ENCODE data around the gene RNF135. TPM values are rescaled to one million over a fixed set of nuclear protein-coding genes. Genes with fewer than 3 reads are reported as not detected.

The RNF135 gene
- polyA plus RNA-seq, 1 donor (not counting 4 experiments of a cell fraction or from before 2014, with no cell fraction given), result 13.6 TPM

DNA sequence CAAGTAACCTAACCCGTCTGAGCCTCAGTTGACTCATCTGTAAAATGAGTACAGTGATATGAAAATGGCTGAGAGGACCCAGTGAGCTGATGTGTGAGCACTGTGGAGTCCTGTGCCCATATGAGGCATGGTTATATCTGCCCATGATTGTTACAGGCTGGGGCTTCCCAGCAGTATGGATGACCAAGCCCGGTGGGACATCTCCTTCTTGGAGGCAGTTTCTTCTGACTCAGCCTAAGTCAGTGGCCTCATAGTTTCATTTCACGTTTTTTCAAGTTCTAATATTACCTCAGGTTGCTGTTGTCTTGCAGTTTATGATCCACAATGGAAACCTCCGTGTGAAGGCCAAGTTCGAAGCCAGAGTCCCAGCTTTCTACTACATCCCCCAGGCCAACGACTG, 44.3 kb upstream of the RNF135 start:
- DNase-seq (ENCODE audit: low read depth, low spot score), result no peak
- H3K27ac ChIP-seq (ENCODE audit: control insufficient read depth, insufficient read depth, low read length), result no peak overlapping the region
- dilution Hi-C loops (cut with MboI; ENCODE audit: extremely low pct_ligation_motif_present, low sequenced_read_pairs), result no loop called here
- H3K79me2 ChIP-seq (ENCODE audit: control insufficient read depth, insufficient read depth, low read length), result no peaks in the 10 kb centered on the region
- H4K20me1 ChIP-seq (ENCODE audit: control insufficient read depth, extremely low read depth, insufficient read depth, low read length), result no peaks in the 10 kb centered on the region
- H3K9me3 ChIP-seq (ENCODE audit: control insufficient read depth, low read depth, low read length), result no peaks in the 10 kb centered on the region
- no peak overlapping the region for H3K9ac ChIP-seq (ENCODE audit: control insufficient read depth, extremely low read depth, insufficient read depth, low read length)
- H3K27me3 ChIP-seq (ENCODE audit: control insufficient read depth, extremely low read depth, insufficient read depth, low read length), result peaks cover 25% of the 10 kb centered on the region
- H3K4me3 ChIP-seq (ENCODE audit: control insufficient read depth in 2 of 3, extremely low read depth in 1 of 3, insufficient read depth in 2 of 3, low read depth in 1 of 3, low read length in 3 of 3), result no peak overlapping the region
- FAIRE-seq, result no peak
- no peak for TF ChIP-seq EZH2 (IDR thresholded peaks at IDR 0.05; ENCODE audit: low read length)
- TF ChIP-seq, protein P1, sequence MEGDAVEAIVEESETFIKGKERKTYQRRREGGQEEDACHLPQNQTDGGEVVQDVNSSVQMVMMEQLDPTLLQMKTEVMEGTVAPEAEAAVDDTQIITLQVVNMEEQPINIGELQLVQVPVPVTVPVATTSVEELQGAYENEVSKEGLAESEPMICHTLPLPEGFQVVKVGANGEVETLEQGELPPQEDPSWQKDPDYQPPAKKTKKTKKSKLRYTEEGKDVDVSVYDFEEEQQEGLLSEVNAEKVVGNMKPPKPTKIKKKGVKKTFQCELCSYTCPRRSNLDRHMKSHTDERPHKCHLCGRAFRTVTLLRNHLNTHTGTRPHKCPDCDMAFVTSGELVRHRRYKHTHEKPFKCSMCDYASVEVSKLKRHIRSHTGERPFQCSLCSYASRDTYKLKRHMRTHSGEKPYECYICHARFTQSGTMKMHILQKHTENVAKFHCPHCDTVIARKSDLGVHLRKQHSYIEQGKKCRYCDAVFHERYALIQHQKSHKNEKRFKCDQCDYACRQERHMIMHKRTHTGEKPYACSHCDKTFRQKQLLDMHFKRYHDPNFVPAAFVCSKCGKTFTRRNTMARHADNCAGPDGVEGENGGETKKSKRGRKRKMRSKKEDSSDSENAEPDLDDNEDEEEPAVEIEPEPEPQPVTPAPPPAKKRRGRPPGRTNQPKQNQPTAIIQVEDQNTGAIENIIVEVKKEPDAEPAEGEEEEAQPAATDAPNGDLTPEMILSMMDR (optimal IDR thresholded peaks at IDR 0.05 in 1 of 3, IDR thresholded peaks at IDR 0.05 in 1 of 3, conservative IDR thresholded peaks at IDR 0.05 in 1 of 3; ENCODE audit: extremely low read depth in 1 of 3, insufficient read depth in 2 of 3, low read length in 3 of 3), result no peak
- H2AFZ ChIP-seq (ENCODE audit: control insufficient read depth, low read length), result no peak overlapping the region
- H3K36me3 ChIP-seq (ENCODE audit: control insufficient read depth in 2 of 2, extremely low read depth in 1 of 2, insufficient read depth in 2 of 2, low read length in 2 of 2), result no peaks in the 10 kb centered on the region
- H3K9me1 ChIP-seq (ENCODE audit: control insufficient read depth, extremely low read depth, insufficient read depth, low read length), result no peaks in the 10 kb centered on the region
- no peak overlapping the region for H3K4me2 ChIP-seq (ENCODE audit: control insufficient read depth, extremely low read depth, insufficient read depth, low read depth, low read length)
- H3K4me1 ChIP-seq (ENCODE audit: control insufficient read depth, extremely low read depth, insufficient read depth, low read length), result no peaks in the 10 kb centered on the region

DNA sequence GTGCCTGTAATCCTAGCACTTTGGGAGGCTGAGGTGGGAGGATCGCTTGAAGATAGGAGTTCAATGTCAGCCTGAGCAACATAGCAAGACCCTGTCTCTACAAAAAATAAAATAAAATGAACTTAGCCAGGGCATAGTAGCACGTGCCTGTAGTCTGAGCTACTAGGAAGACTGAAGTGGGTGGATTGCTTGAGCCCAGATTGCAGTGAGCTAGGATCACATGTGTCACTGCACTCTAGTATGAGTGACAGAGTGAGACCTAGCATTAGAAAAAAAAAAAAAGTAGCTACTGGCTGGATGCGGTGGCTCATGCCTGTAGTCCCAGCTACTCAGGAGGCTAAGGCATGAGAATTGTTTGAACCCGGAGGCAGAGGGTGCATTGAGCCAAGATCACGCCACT, 43.1 kb upstream of the RNF135 start:
- TF ChIP-seq, protein P1 (optimal IDR thresholded peaks at IDR 0.05 in 1 of 3, IDR thresholded peaks at IDR 0.05 in 1 of 3, conservative IDR thresholded peaks at IDR 0.05 in 1 of 3; ENCODE audit: extremely low read depth in 1 of 3, insufficient read depth in 2 of 3, low read length in 3 of 3), result no peak
- no peak for TF ChIP-seq EZH2 (IDR thresholded peaks at IDR 0.05; ENCODE audit: low read length)
- no peak overlapping the region for H3K27ac ChIP-seq (ENCODE audit: control insufficient read depth, insufficient read depth, low read length)
- no peak overlapping the region for H3K9ac ChIP-seq (ENCODE audit: control insufficient read depth, extremely low read depth, insufficient read depth, low read length)
- H3K9me3 ChIP-seq (ENCODE audit: control insufficient read depth, low read depth, low read length), result no peaks in the 10 kb centered on the region
- H3K27me3 ChIP-seq (ENCODE audit: control insufficient read depth, extremely low read depth, insufficient read depth, low read length), result peaks cover 13% of the 10 kb centered on the region
- H3K9me1 ChIP-seq (ENCODE audit: control insufficient read depth, extremely low read depth, insufficient read depth, low read length), result no peaks in the 10 kb centered on the region
- DNase-seq (ENCODE audit: low read depth, low spot score) (no peak), FAIRE-seq (no peak)
- H3K36me3 ChIP-seq (ENCODE audit: control insufficient read depth in 2 of 2, extremely low read depth in 1 of 2, insufficient read depth in 2 of 2, low read length in 2 of 2), result no peaks in the 10 kb centered on the region
- H3K4me3 ChIP-seq (ENCODE audit: control insufficient read depth in 2 of 3, extremely low read depth in 1 of 3, insufficient read depth in 2 of 3, low read depth in 1 of 3, low read length in 3 of 3), result no peak overlapping the region
- H3K79me2 ChIP-seq (ENCODE audit: control insufficient read depth, insufficient read depth, low read length), result no peaks in the 10 kb centered on the region
- H3K4me2 ChIP-seq (ENCODE audit: control insufficient read depth, extremely low read depth, insufficient read depth, low read depth, low read length), result no peak overlapping the region
- no peaks in the 10 kb centered on the region for H4K20me1 ChIP-seq (ENCODE audit: control insufficient read depth, extremely low read depth, insufficient read depth, low read length)
- dilution Hi-C loops (cut with MboI; ENCODE audit: extremely low pct_ligation_motif_present, low sequenced_read_pairs), result no loop called here
- no peaks in the 10 kb centered on the region for H3K4me1 ChIP-seq (ENCODE audit: control insufficient read depth, extremely low read depth, insufficient read depth, low read length)
- no peak overlapping the region for H2AFZ ChIP-seq (ENCODE audit: control insufficient read depth, low read length)
